AG04450 (cell line): ENCODE results near the gene HES6. TPM values are rescaled to one million over a fixed set of nuclear protein-coding genes. Genes with fewer than 3 reads are reported as not detected.

Experiments used
- CTCF ChIA-PET: fragments of 300-600, 350-600 bp; formaldehyde crosslinking; extraction: SDS; loops from one replicate; lab custom pipeline; 2022; ENCODE audit warnings: antibody characterized with exemption, inconsistent platforms; lab: Charles Lee
- POLR2A ChIA-PET: fragments of 350-600 bp; formaldehyde crosslinking; extraction: SDS; loops from one replicate; lab custom pipeline; 2021; ENCODE audit warnings: antibody characterized with exemption, inconsistent platforms; lab: Yijun Ruan, JAX
- DNase-seq: peaks from one replicate; pipeline ENCODE4 v3.0.0-alpha.2; 2011; ENCODE audit warnings: low read depth, low spot score
- H3K27ac ChIP-seq: one replicate; pipeline ENCODE4 v1.5.1; 2012; ENCODE audit warnings: low read depth, low read length, control low read depth
- H3K27me3 ChIP-seq: one replicate; pipeline ENCODE4 v1.6.0; 2012; ENCODE audit warnings: low read length; ENCODE audit not compliant: control insufficient read depth, insufficient read depth
- H3K4me3 ChIP-seq: 2 replicates; pipeline ENCODE4 v1.5.1; 2011; ENCODE audit warnings: mild to moderate bottlenecking, low read depth, low read length, control low read depth
- H3K9me3 ChIP-seq: 2 replicates; pipeline ENCODE4 v1.5.1; 2012; ENCODE audit warnings: low read length; ENCODE audit not compliant: control insufficient read depth, insufficient read depth
- polyA plus RNA-seq: library from polyadenylated mRNA; depleted of rRNA; stranded (reverse); fragments of >200 nt; gene quantifications from 2 replicates; pipeline ENCODE4 v1.2.3, GENCODE V29; 2011
- TF ChIP-seq, protein P1 (sequence below): IDR thresholded peaks from 2 replicates; pipeline ENCODE4 v1.5.1; 2011; ENCODE audit warnings: low read depth, low read length, control low read depth, inconsistent platforms

The HES6 gene
- polyA plus RNA-seq, 1 experiment = 2.9 TPM

DNA sequence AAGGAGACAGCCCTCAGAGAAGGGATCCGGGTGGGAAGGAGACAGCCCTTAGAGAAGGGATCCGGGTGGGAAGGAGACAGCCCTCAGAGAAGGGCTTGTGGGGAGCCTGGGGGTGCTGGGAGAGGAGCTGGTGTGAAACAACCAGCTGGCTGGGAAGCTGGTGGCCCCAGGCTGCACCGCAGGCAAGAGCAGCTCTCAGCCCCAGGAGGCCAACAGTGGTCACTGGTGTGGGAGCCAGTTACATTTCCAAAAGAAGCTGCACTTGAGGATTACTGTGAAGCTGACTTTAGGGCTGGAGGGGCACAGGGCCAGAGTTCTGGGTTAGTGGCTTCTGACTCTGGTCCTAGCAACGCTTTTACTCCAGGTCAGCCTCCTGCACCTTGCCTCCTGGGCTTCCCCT, 3.3 kb downstream of the HES6 start:
- H3K27ac ChIP-seq = no peak overlapping the region
- H3K9me3 ChIP-seq = peaks cover 11% of the 10 kb centered on the region
- TF ChIP-seq, protein P1, sequence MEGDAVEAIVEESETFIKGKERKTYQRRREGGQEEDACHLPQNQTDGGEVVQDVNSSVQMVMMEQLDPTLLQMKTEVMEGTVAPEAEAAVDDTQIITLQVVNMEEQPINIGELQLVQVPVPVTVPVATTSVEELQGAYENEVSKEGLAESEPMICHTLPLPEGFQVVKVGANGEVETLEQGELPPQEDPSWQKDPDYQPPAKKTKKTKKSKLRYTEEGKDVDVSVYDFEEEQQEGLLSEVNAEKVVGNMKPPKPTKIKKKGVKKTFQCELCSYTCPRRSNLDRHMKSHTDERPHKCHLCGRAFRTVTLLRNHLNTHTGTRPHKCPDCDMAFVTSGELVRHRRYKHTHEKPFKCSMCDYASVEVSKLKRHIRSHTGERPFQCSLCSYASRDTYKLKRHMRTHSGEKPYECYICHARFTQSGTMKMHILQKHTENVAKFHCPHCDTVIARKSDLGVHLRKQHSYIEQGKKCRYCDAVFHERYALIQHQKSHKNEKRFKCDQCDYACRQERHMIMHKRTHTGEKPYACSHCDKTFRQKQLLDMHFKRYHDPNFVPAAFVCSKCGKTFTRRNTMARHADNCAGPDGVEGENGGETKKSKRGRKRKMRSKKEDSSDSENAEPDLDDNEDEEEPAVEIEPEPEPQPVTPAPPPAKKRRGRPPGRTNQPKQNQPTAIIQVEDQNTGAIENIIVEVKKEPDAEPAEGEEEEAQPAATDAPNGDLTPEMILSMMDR = no peak
- no peak overlapping the region for H3K4me3 ChIP-seq
- no peak for DNase-seq
- CTCF ChIA-PET = interaction anchor here (0.7 kb wide), 1 partner anchor 375 kb away, joined by 3 read pairs; no protein-coding TSS in a partner anchor
- POLR2A ChIA-PET = interaction anchor here (0.6 kb wide), 2 partner anchors 19 to 26 kb away, joined by 3 to 4 read pairs; no protein-coding TSS in a partner anchor
- H3K27me3 ChIP-seq = peaks cover 40% of the 10 kb centered on the region

DNA sequence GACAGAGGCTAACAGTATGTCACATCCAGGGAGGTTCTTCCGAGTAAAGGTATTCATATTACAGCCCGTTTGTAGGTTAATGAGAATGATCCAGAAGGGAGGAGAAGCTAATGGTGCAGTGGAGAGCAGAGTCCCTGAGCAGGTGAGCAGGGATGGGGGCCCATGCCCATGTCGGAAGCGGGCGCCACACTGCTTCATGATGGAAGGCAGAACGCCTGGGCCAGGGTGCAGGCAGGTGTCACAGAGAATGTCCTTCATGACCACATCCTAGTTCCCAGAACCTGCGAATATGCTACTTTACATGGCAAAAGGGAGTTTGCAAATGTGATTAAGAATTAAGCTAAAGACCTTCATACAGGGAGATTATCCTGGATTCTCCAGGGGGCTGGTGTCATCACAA, 4.0 kb downstream of the HES6 start:
- ChIA-PET CTCF (no interaction called here), POLR2A (interaction anchor here (0.6 kb wide), 1 partner anchor 116 kb away, joined by 5 read pairs; no protein-coding TSS in a partner anchor)
- H3K4me3 ChIP-seq = no peak overlapping the region
- H3K9me3 ChIP-seq = peaks cover 17% of the 10 kb centered on the region
- no peak for DNase-seq
- peaks cover 41% of the 10 kb centered on the region for H3K27me3 ChIP-seq
- H3K27ac ChIP-seq = no peak overlapping the region
- TF ChIP-seq, protein P1 = no peak

DNA sequence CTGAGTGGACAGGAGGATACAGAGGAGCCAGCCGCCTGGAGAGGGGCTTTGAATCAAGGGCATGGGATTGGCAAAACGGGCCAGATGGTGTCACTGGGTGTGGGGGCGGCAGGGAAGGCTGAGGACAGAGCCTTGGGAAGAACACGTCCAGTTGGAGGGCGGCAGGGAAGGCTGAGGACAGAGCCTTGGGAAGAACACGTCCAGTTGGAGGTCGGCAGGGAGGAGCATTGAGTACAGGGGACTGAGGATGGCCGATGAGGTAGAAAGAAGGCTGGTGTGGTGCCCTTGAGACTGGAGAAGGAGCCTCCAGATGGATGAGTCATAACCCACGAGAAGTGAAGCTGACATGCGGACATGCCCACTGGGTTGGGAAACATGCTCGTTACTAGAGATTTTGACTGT, 4.5 kb downstream of the HES6 start:
- no peak for DNase-seq
- peaks cover 44% of the 10 kb centered on the region for H3K27me3 ChIP-seq
- no peak overlapping the region for H3K4me3 ChIP-seq
- TF ChIP-seq, protein P1 = no peak
- peaks cover 17% of the 10 kb centered on the region for H3K9me3 ChIP-seq
- no peak overlapping the region for H3K27ac ChIP-seq
- CTCF ChIA-PET = no interaction called here
- POLR2A ChIA-PET = interaction anchor here (0.6 kb wide), 1 partner anchor 116 kb away, joined by 5 read pairs; no protein-coding TSS in a partner anchor

DNA sequence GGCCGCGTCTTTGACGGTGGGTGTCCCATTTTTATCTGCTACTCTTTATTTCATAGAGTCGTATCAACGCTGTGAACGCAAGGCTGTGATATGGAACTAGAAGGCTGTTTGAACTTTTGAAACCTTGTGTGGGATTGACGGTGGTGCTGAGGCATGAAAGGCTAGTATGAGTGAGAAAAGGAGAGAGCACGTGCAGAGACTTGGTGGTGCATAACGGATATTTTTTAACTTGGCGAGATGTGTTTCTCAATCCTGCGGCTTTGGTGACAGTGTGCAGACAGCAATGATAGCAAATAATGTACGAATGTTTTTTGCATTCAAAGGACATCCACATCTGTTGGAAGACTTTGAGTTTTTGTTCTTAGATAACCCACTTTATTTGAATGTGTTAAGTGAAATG, 6.2 kb downstream of the HES6 start:
- DNase-seq = no peak
- ChIA-PET POLR2A (no interaction called here), CTCF (no interaction called here)
- no peak overlapping the region for H3K4me3 ChIP-seq
- TF ChIP-seq, protein P1 = no peak
- H3K27me3 ChIP-seq = peaks cover 42% of the 10 kb centered on the region
- H3K27ac ChIP-seq = no peak overlapping the region
- peaks cover 12% of the 10 kb centered on the region for H3K9me3 ChIP-seq

DNA sequence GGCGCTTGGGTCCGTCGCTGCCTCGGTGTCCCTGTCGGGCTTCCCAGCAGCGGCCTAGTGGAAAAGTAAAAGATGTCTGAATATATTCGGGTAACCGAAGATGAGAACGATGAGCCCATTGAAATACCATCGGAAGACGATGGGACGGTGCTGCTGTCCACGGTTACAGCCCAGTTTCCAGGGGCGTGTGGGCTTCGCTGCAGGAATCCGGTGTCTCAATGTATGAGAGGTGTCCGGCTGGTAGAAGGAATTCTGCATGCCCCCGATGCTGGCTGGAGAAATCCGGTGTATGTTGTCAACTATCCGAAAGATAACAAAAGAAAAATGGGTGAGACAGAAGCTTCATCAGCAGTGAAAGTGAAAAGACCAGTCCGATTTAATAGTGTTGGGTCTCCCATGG, 8.0 kb downstream of the HES6 start:
- ChIA-PET POLR2A (no interaction called here), CTCF (no interaction called here)
- peaks cover 36% of the 10 kb centered on the region for H3K27me3 ChIP-seq
- peak overlapping the region; percentile 2 for H3K27ac ChIP-seq
- no peak overlapping the region for H3K4me3 ChIP-seq
- DNase-seq = no peak
- H3K9me3 ChIP-seq = peaks cover 10% of the 10 kb centered on the region
- TF ChIP-seq, protein P1 = no peak
